Body of pancreas (tissue), 4 donors: Measurements from ENCODE around the gene SMIM27. TPM values are rescaled to one million over a fixed set of nuclear protein-coding genes. Genes with fewer than 3 reads are reported as not detected.
"Not testable (repeated sequence)": the region's sequence is repeated elsewhere in the genome, so short reads cannot be mapped to it uniquely, and the experiment has no call there.

Experiments
- ATAC-seq: fragments of 150-250 bp; one replicate; pipeline ENCODE4 v1.9.1; 2016
- DNase-seq, 4 donors: peaks; one replicate each; pipeline ENCODE4 v3.0.0-alpha.2; 2019
- H3K27ac ChIP-seq, 4 donors: fragments of 200-600 bp; sonication (generic); 1 replicate in 3 of 4; 2 replicates in 1 of 4; pipeline versions ENCODE4 v1.5.1 to v1.6.1; 2016 to 2019; ENCODE audit warnings: mild to moderate bottlenecking in 1 of 4, mixed read lengths in 1 of 4, moderate library complexity in 1 of 4
- H3K27me3 ChIP-seq, 2 donors: fragments of 200-600 bp; sonication (generic); one replicate each; pipeline ENCODE4 v1.6.0; 2016; ENCODE audit warnings: mild to moderate bottlenecking in 1 of 2
- H3K36me3 ChIP-seq, 2 donors: fragments of 200-600 bp; sonication (generic); replicated peaks in 1 of 2; 2 replicates each; pipeline ENCODE4 v1.5.1; 2016; ENCODE audit warnings: low read depth in 2 of 2; ENCODE audit not compliant: insufficient read depth in 1 of 2
- H3K4me1 ChIP-seq: fragments of 200-600 bp; sonication (generic); one replicate; pipeline ENCODE4 v1.6.0; 2016
- H3K4me3 ChIP-seq, 2 donors: fragments of 200-600 bp; sonication (generic); 1 replicate in 1 of 2; 2 replicates in 1 of 2; pipeline ENCODE4 v1.5.1; 2016 to 2019
- H3K9me3 ChIP-seq, 3 donors: fragments of 200-600 bp; sonication (generic); 1 replicate in 2 of 3; 2 replicates in 1 of 3; pipeline ENCODE4 v1.5.1; 2016
- POLR2A ChIP-seq, 3 donors: fragments of 450-650 bp; IDR thresholded peaks; one replicate each; pipeline ENCODE4 v1.6.1; 2016; ENCODE audit warnings: antibody characterized with exemption in 3 of 3, mild to moderate bottlenecking in 2 of 3
- WGBS, 2 donors: methylation state at CpG; one replicate each; pipeline ENCODE4 v1.1.5; 2017; 5-methylcytosine and 5-hydroxymethylcytosine counted together
- intact Hi-C: fragments of 100-400 bp; cut with DNase I; formaldehyde crosslinking; loops from one replicate; pipeline ENCODE4 v1.15.1; 2023
- total RNA-seq, 2 donors: library from RNA; depleted of rRNA; stranded (reverse); fragments of >200 nt; gene quantifications; one replicate each; pipeline ENCODE4 v1.1.0, GENCODE V29; 2016
- TF ChIP-seq, protein P1 (sequence below), 7 experiments: fragments of 450-650 bp in 4 of 7; fragments of 200-600 bp in 3 of 7; sonication (generic) in 3 of 7; IDR thresholded peaks; one replicate each; pipeline ENCODE4 v1.5.1; 2016 to 2019; ENCODE audit warnings: antibody characterized with exemption in 7 of 7

The SMIM27 gene
- total RNA-seq, 2 donors from 2014 or later: 0.52 TPM; not detected in 1

DNA sequence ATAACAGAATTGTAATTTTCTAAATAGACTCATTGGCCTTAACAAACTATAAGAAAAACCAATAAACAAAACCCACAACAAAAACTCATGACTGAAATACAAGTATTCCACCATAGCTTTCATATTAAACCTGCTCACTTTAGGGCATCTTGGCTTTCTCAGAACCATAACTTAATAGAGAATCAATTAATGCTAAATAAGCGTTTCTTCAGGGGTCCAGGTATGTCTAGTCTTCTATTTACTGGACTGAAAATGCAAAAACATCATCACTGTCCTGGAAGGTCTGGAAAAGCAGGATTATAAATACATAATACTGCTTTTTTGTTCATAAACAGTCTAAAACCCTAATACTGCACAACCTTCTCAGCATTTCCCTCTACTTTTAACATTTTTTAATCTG, 6.2 kb upstream of the SMIM27 start:
- WGBS, 2 donors: 93 to 100% methylated on average over 1 of the region's 1 CpG
- Histone ChIP-seq H3K27me3 (no peaks in the 10 kb centered on the region), H3K36me3 (peaks cover 0 to 2% of the 10 kb centered on the region in 2 donors), H3K4me1 (peaks cover 15% of the 10 kb centered on the region), H3K9me3 (no peaks in the 10 kb centered on the region), H3K4me3 (no peak overlapping the region), H3K27ac (no peak overlapping the region)
- TF ChIP-seq, protein P1, sequence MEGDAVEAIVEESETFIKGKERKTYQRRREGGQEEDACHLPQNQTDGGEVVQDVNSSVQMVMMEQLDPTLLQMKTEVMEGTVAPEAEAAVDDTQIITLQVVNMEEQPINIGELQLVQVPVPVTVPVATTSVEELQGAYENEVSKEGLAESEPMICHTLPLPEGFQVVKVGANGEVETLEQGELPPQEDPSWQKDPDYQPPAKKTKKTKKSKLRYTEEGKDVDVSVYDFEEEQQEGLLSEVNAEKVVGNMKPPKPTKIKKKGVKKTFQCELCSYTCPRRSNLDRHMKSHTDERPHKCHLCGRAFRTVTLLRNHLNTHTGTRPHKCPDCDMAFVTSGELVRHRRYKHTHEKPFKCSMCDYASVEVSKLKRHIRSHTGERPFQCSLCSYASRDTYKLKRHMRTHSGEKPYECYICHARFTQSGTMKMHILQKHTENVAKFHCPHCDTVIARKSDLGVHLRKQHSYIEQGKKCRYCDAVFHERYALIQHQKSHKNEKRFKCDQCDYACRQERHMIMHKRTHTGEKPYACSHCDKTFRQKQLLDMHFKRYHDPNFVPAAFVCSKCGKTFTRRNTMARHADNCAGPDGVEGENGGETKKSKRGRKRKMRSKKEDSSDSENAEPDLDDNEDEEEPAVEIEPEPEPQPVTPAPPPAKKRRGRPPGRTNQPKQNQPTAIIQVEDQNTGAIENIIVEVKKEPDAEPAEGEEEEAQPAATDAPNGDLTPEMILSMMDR (IDR thresholded peaks at IDR 0.05): no peak
- no peak for TF ChIP-seq POLR2A (IDR thresholded peaks at IDR 0.05)
- ATAC-seq: no peak
- DNase-seq: no peak
- intact Hi-C loops: no loop called here

DNA sequence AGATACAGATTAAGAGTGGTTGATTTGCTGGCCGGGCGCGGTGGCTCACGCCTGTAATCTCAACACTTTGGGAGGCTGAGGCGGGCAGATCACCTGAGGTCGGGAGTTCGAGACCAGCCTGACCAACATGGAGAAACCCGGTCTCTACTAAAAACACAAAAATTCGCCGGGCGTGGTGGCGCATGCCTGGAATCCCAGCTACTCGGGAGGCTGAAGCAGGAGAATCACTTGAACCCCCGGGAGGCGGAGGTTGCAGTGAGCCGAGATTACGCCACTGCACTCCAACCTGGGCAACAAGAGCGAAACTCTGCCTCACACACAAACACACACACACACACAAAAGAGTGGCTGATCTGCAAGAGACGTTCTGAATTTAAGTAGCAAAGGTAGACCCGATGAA, 3.9 kb upstream of the SMIM27 start:
- DNase-seq, H3K9me3 ChIP-seq, H3K27me3 ChIP-seq, H3K36me3 ChIP-seq, H3K27ac ChIP-seq, H3K4me3 ChIP-seq, intact Hi-C loops, ATAC-seq: not testable (repeated sequence)
- peaks cover 22% of the 10 kb centered on the region for H3K4me1 ChIP-seq
- WGBS, 2 donors: 95 to 98% methylated on average over 20 of the region's 20 CpGs

DNA sequence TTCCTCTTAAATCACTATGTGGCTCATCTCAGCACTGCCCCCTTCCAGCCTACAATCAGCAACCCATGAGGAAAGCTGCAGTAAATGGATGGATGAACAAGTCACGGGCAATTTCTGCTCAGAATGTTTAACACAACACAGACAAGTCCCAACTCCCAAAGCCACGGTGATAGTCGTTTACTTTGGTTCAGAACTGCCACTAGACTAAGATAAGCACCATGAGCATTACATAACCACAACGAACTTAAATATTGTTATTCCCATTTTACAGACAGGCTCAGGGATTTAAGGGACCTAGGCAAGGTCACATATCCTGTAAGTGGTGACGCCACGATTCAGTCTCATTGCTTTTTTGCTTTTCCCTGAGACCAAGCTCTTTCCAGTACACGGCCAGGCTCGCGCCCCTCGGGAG, 2.0 kb upstream of the SMIM27 start:
- 3 to 4% methylated on average over 10 of the region's 10 CpGs for WGBS, 2 donors
- DNase-seq (no peak), ATAC-seq (no peak)
- no peaks in the 10 kb centered on the region for H3K9me3 ChIP-seq
- H3K4me1 ChIP-seq: peaks cover 20% of the 10 kb centered on the region
- no peaks in the 10 kb centered on the region for H3K27me3 ChIP-seq
- intact Hi-C loops: no loop called here
- H3K4me3 ChIP-seq: peak overlapping the region; percentile 57 to 73
- TF ChIP-seq POLR2A (IDR thresholded peaks at IDR 0.05): no peak
- TF ChIP-seq, protein P1 (IDR thresholded peaks at IDR 0.05): no peak
- peak overlapping the region; percentile 92 to 99 (median 95) for H3K27ac ChIP-seq
- no peaks in the 10 kb centered on the region for H3K36me3 ChIP-seq

DNA sequence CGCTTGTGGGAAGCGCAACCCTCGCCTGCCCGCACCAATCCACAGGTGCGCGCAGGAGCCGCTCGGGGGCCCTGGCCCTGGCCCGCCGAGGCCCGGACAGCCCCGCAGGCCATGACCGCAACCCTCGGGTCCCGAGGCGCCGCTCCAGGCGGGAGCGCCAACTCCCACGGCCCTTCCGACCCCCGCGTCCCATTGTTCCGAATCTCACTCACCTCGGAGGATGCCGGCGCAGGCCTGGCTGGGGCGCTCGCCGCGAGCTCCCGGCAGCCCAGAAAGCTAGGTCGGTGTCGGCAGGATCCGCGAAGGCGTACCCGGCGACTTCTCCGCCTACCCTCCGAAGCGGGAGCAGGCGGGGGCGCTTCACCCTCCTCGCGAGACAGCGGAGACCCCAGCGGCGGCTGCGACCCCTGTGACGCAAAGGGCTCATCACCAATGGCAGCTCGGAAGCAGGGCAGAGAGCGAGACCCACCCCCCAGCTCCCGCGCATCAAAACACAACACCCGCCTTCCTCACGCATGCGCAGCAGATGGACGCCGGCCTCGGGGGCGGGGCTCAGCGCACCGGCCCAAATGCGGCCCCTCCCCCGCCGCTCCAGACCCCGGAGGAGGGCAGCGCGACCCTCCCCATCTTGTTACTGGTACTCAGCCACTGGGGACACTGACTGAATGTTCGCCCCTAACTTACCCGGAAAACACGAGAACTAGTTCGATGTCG, 1.4 kb upstream of the SMIM27 start:
- Histone ChIP-seq H3K36me3 (no peaks in the 10 kb centered on the region), H3K9me3 (no peaks in the 10 kb centered on the region), H3K27ac (peak overlapping the region; percentile 92 to 99 (median 95)), H3K4me3 (peak overlapping the region; percentile 57 to 73), H3K4me1 (peaks cover 18% of the 10 kb centered on the region), H3K27me3 (no peaks in the 10 kb centered on the region)
- 0 to 1% methylated on average over 14 to 74 of the region's 75 CpGs for WGBS, 2 donors
- peak; percentile 76 for ATAC-seq
- DNase-seq: peak; percentile 86 to 92 (median 90)
- intact Hi-C loops: no loop called here
- TF ChIP-seq POLR2A (IDR thresholded peaks at IDR 0.05): peak; percentile 14 to 50 (median 28)
- TF ChIP-seq, protein P1 (IDR thresholded peaks at IDR 0.05): no peak

DNA sequence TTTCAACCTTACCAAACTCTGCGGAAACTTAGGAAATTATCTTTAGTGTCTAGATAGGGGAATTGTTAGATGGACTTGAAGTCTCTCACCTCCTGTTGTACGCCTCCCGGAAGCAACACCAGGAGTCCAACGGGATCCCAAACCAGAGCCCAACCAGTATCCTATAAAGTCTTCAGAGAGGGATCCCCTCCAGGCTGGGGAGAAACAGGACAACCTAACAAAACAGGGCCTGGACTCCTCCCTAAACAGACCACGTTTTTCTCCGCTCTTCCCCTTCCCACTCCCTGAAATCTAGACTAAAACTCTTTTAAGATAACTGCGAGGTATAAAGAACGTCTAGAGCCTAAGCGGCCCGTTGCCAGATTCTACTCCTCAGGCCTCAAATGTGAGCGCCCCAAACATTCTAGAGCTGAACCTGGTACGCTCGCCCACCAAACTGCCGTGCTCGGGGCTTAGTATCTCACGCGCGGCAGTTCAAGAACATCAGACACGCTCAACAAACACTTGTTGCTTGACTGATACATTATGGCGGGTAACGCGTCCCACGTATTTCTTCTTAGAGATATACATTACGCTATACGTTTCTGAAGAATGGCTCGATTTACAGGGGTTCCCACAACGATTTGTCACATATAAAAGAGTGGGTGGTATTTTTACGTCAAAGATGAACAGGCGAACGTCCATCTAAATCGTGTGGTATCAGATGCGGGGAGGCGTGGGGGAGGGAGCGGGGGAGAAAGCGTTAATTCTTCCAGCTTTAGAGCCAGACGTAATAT, 663 bp upstream of the SMIM27 start:
- peak; percentile 24 for ATAC-seq
- peak overlapping the region; percentile 57 to 73 for H3K4me3 ChIP-seq
- H3K36me3 ChIP-seq: no peaks in the 10 kb centered on the region
- TF ChIP-seq POLR2A (IDR thresholded peaks at IDR 0.05): peak in 1 of 3 donors; percentile 25
- TF ChIP-seq, protein P1 (IDR thresholded peaks at IDR 0.05): no peak
- peaks cover 18% of the 10 kb centered on the region for H3K4me1 ChIP-seq
- no peaks in the 10 kb centered on the region for H3K9me3 ChIP-seq
- peak; percentile 32 to 49 (median 38) for DNase-seq
- H3K27me3 ChIP-seq: no peaks in the 10 kb centered on the region
- intact Hi-C loops: no loop called here
- WGBS, 2 donors: 0% methylated on average over 36 of the region's 36 CpGs
- peak overlapping the region; percentile 92 to 99 (median 95) for H3K27ac ChIP-seq
